OCI-LY1 (cell line): ENCODE data around the gene EGFL6.

Source experiments
- H2AFZ ChIP-seq: fragments of 200-600 bp; sonication (generic), shearing (Covaris generic); 2 replicates; pipeline ENCODE4 v1.6.0; 2014; ENCODE audit warnings: antibody characterized with exemption, mild to moderate bottlenecking, low read length
- H3F3A ChIP-seq: fragments of 200-600 bp; sonication (generic), shearing (Covaris generic); 2 replicates; pipeline ENCODE4 v1.6.0; 2014; ENCODE audit warnings: mild to moderate bottlenecking, antibody characterized with exemption, low read length, moderate library complexity; ENCODE audit not compliant: insufficient read depth
- H3K27ac ChIP-seq: fragments of 200-600 bp; sonication (generic); 2 replicates; pipeline ENCODE4 v1.5.1; 2014; ENCODE audit warnings: low read length, mixed run types, mild to moderate bottlenecking, low read depth; ENCODE audit not compliant: poor library complexity, severe bottlenecking
- H3K27me3 ChIP-seq: fragments of 200-600 bp; sonication (generic); 2 replicates; pipeline ENCODE4 v1.6.0; 2014; ENCODE audit warnings: antibody characterized with exemption, mild to moderate bottlenecking, low read length, moderate library complexity; ENCODE audit not compliant: insufficient read depth
- H3K36me3 ChIP-seq: fragments of 200-600 bp; sonication (generic); 2 replicates; pipeline ENCODE4 v1.6.1; 2014; ENCODE audit warnings: mild to moderate bottlenecking, antibody characterized with exemption, low read length, moderate library complexity, mixed read lengths; ENCODE audit not compliant: insufficient read depth
- H3K4me1 ChIP-seq: fragments of 200-600 bp; sonication (generic); 2 replicates; pipeline ENCODE4 v1.5.1; 2014; ENCODE audit warnings: mild to moderate bottlenecking, low read length, moderate library complexity; ENCODE audit not compliant: insufficient read depth, severe bottlenecking
- H3K4me2 ChIP-seq: fragments of 200-600 bp; sonication (generic), shearing (Covaris generic); 2 replicates; pipeline ENCODE4 v1.6.1; 2014; ENCODE audit warnings: low read length
- H3K4me3 ChIP-seq: fragments of 200-600 bp; sonication (generic); 2 replicates; pipeline ENCODE4 v1.5.1; 2014; ENCODE audit warnings: low read length, low read depth, mild to moderate bottlenecking, mixed read lengths; ENCODE audit not compliant: poor library complexity, severe bottlenecking
- H3K79me2 ChIP-seq: fragments of 200-600 bp; shearing (Covaris generic); 2 replicates; pipeline ENCODE4 v1.6.1; 2016; ENCODE audit warnings: mixed run types, low read length, mixed read lengths; ENCODE audit not compliant: insufficient read depth
- H3K9ac ChIP-seq: fragments of 200-600 bp; sonication (generic), shearing (Covaris generic); 2 replicates; pipeline ENCODE4 v1.6.1; 2014; ENCODE audit warnings: mild to moderate bottlenecking, low read length, mixed read lengths
- H3K9me2 ChIP-seq: fragments of 200-600 bp; sonication (generic), shearing (Covaris generic); 2 replicates; pipeline ENCODE4 v1.6.1; 2014; ENCODE audit warnings: low read depth, mild to moderate bottlenecking, low read length, mixed read lengths
- H3K9me3 ChIP-seq: fragments of 200-600 bp; shearing (Covaris generic); 2 replicates; pipeline ENCODE4 v1.6.1; 2014; ENCODE audit warnings: low read length, mixed read lengths
- H4K20me1 ChIP-seq: fragments of 200-600 bp; sonication (generic), shearing (Covaris generic); 2 replicates; pipeline ENCODE4 v1.6.0; 2016; ENCODE audit warnings: mild to moderate bottlenecking, low read length; ENCODE audit not compliant: insufficient read depth
- CTCF ChIP-seq: fragments of 200-600 bp; sonication (generic), shearing (Covaris generic); IDR thresholded peaks from 2 replicates; pipeline ENCODE4 v1.5.1; 2017; ENCODE audit warnings: mild to moderate bottlenecking, antibody characterized with exemption, low read length, moderate library complexity, mixed read lengths
- EZH2 ChIP-seq: fragments of 200-600 bp; sonication (generic), shearing (Covaris generic); IDR thresholded peaks from 2 replicates; pipeline ENCODE4 v1.8.0; 2017; ENCODE audit warnings: borderline replicate concordance, mixed run types, mild to moderate bottlenecking, antibody characterized with exemption, low read length, moderate library complexity, mixed read lengths

Gene EGFL6

GRCh38 chrX:13536551-13536950, 32.9 kb upstream of the EGFL6 start:
- Histone ChIP-seq H3K9ac (no peak overlapping the region), H3K79me2 (no peaks in the 10 kb centered on the region), H3K4me3 (no peak overlapping the region), H3K27ac (no peak overlapping the region), H3K9me2 (no peaks in the 10 kb centered on the region), H3K4me1 (no peaks in the 10 kb centered on the region), H3K36me3 (no peaks in the 10 kb centered on the region), H2AFZ (no peak overlapping the region), H4K20me1 (no peaks in the 10 kb centered on the region), H3K27me3 (no peaks in the 10 kb centered on the region), H3F3A (no peaks in the 10 kb centered on the region), H3K9me3 (no peaks in the 10 kb centered on the region), H3K4me2 (no peak overlapping the region)
- TF ChIP-seq CTCF (no peak), EZH2 (no peak)

GRCh38 chrX:13538414-13538813, 31.0 kb upstream of the EGFL6 start:
- H3K4me3 ChIP-seq, result no peak overlapping the region
- H3K9me2 ChIP-seq, result no peaks in the 10 kb centered on the region
- H3K36me3 ChIP-seq, result no peaks in the 10 kb centered on the region
- H3K4me2 ChIP-seq, result no peak overlapping the region
- no peaks in the 10 kb centered on the region for H3K79me2 ChIP-seq
- no peaks in the 10 kb centered on the region for H3K27me3 ChIP-seq
- H3K9me3 ChIP-seq, result no peaks in the 10 kb centered on the region
- no peak overlapping the region for H2AFZ ChIP-seq
- no peak overlapping the region for H3K9ac ChIP-seq
- no peaks in the 10 kb centered on the region for H4K20me1 ChIP-seq
- H3K4me1 ChIP-seq, result no peaks in the 10 kb centered on the region
- no peaks in the 10 kb centered on the region for H3F3A ChIP-seq
- no peak overlapping the region for H3K27ac ChIP-seq
- TF ChIP-seq CTCF, result no peak

- Histone ChIP-seq H3K9ac (no peak overlapping the region), H4K20me1 (no peaks in the 10 kb centered on the region), H3K9me3 (no peaks in the 10 kb centered on the region), H3K27ac (no peak overlapping the region), H3F3A (no peaks in the 10 kb centered on the region), H2AFZ (no peak overlapping the region), H3K4me3 (no peak overlapping the region), H3K79me2 (no peaks in the 10 kb centered on the region), H3K36me3 (no peaks in the 10 kb centered on the region), H3K27me3 (no peaks in the 10 kb centered on the region), H3K4me1 (no peaks in the 10 kb centered on the region), H3K9me2 (no peaks in the 10 kb centered on the region), H3K4me2 (no peak overlapping the region)
- no peak for TF ChIP-seq EZH2
- no peak for TF ChIP-seq CTCF
Observed at GRCh38 chrX:13540602-13541001, 28.8 kb upstream of the EGFL6 start.
